ENCODE results near the gene CEP295NL. TPM values are rescaled to one million over a fixed set of nuclear protein-coding genes. Genes with fewer than 3 reads are reported as not detected.
"Not testable (repeated sequence)": the region's sequence is repeated elsewhere in the genome, so short reads cannot be mapped to it uniquely, and the experiment has no call there.

CEP295NL gene
- polyA plus RNA-seq, 4 donors: 0.10 to 0.13 TPM; not detected in 2

- DNase-seq (ENCODE audit: low read depth in 4 of 4, low spot score in 3 of 4): no peak
Measured at GRCh38 chr17:78870621-78871020, 32.4 kb downstream of the CEP295NL start.

GRCh38 chr17:78868391-78868790 lies 34.6 kb downstream of the CEP295NL start:
- DNase-seq (ENCODE audit: low read depth in 4 of 4, low spot score in 3 of 4): no peak

- not testable (repeated sequence) for DNase-seq (ENCODE audit: low read depth in 4 of 4, low spot score in 3 of 4)
Measured at GRCh38 chr17:78867046-78867445, 36.0 kb downstream of the CEP295NL start.

- peak in 3 of 4 donors; percentile 60 to 68 (median 67) for DNase-seq (ENCODE audit: low read depth in 4 of 4, low spot score in 3 of 4)
Measured at GRCh38 chr17:78865682-78866390, 37.2 kb downstream of the CEP295NL start.

- DNase-seq (ENCODE audit: low read depth in 4 of 4, low spot score in 3 of 4): no peak
Measured at GRCh38 chr17:78864117-78864516, 38.9 kb downstream of the CEP295NL start.

- no peak for DNase-seq (ENCODE audit: low read depth in 4 of 4, low spot score in 3 of 4)
Measured at GRCh38 chr17:78862073-78863023, 40.7 kb downstream of the CEP295NL start.

GRCh38 chr17:78861229-78861628 lies 41.8 kb downstream of the CEP295NL start:
- DNase-seq (ENCODE audit: low read depth in 4 of 4, low spot score in 3 of 4): no peak

- no peak for DNase-seq (ENCODE audit: low read depth in 4 of 4, low spot score in 3 of 4)
Measured at GRCh38 chr17:78859051-78859450, 44.0 kb downstream of the CEP295NL start.

- DNase-seq (ENCODE audit: low read depth in 4 of 4, low spot score in 3 of 4): no peak
Measured at GRCh38 chr17:78857266-78857665, 45.7 kb downstream of the CEP295NL start.

GRCh38 chr17:78855561-78856165 lies 47.3 kb downstream of the CEP295NL start:
- no peak for DNase-seq (ENCODE audit: low read depth in 4 of 4, low spot score in 3 of 4)

- no peak for DNase-seq (ENCODE audit: low read depth in 4 of 4, low spot score in 3 of 4)
Measured at GRCh38 chr17:78854508-78854907, 48.5 kb downstream of the CEP295NL start.

- DNase-seq (ENCODE audit: low read depth in 4 of 4, low spot score in 3 of 4): no peak
Measured at GRCh38 chr17:78853926-78854394, 49.0 kb downstream of the CEP295NL start.

- DNase-seq (ENCODE audit: low read depth in 4 of 4, low spot score in 3 of 4): no peak
Measured at GRCh38 chr17:78852709-78853121, 50.3 kb downstream of the CEP295NL start.

GRCh38 chr17:78849026-78849425 lies 54.0 kb downstream of the CEP295NL start:
- DNase-seq (ENCODE audit: low read depth in 4 of 4, low spot score in 3 of 4): no peak

- DNase-seq (ENCODE audit: low read depth in 4 of 4, low spot score in 3 of 4): no peak
Measured at GRCh38 chr17:78847052-78847451, 55.9 kb downstream of the CEP295NL start.

GRCh38 chr17:78844301-78845005 lies 58.5 kb downstream of the CEP295NL start:
- DNase-seq (ENCODE audit: low read depth in 4 of 4, low spot score in 3 of 4): no peak

- DNase-seq (ENCODE audit: low read depth in 4 of 4, low spot score in 3 of 4): no peak
Measured at GRCh38 chr17:78842881-78843565, 60.0 kb downstream of the CEP295NL start.

- peak; percentile 98 to 100 (median 98) for DNase-seq (ENCODE audit: low read depth in 4 of 4, low spot score in 3 of 4)
Measured at GRCh38 chr17:78840780-78841611, 62.0 kb downstream of the CEP295NL start, which contains the start of gene USP36. Gene USP36, minus strand, starts transcription at chr17:78840814. Its CDS starts 4,451 bp downstream, at chr17:78836363.

Data from right renal pelvis (tissue), 4 donors.